Measurements from ENCODE around the gene ARL8B. TPM values are rescaled to one million over a fixed set of nuclear protein-coding genes. Genes with fewer than 3 reads are reported as not detected.

ARL8B gene
- total and polyA plus RNA-seq, 7 donors = 28.2 to 55.9 (median 47.2) TPM

DNA sequence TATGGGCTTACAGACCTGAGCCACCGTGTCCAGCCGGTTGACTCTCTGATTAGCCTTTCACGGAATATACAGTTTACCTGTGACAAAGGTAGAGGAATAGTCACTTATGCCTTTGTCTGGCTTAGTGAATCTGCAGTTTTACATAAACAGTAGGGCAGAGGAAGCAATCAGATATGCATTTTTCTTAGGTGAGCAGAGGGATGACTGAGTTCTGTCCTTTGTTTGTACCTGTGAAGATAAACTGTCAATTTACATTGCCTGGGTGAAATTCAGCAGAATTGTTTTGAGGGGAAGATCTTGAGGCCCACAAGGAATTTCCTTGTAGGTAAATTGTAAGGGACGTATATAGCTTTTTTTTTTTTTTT is 76.2 kb downstream of the ARL8B start:
- Histone ChIP-seq H3K27ac (peak overlapping the region in 1 of 4 donors; percentile 38), H3K9me3 (no peaks in the 10 kb centered on the region), H3K4me1 (peaks cover 0 to 18% (median 14%) of the 10 kb centered on the region in 4 donors), H3K4me3 (no peak overlapping the region), H3K36me3 (peaks cover 0 to 38% (median 15%) of the 10 kb centered on the region in 4 donors), H3K27me3 (no peaks in the 10 kb centered on the region)
- TF ChIP-seq, protein P1, sequence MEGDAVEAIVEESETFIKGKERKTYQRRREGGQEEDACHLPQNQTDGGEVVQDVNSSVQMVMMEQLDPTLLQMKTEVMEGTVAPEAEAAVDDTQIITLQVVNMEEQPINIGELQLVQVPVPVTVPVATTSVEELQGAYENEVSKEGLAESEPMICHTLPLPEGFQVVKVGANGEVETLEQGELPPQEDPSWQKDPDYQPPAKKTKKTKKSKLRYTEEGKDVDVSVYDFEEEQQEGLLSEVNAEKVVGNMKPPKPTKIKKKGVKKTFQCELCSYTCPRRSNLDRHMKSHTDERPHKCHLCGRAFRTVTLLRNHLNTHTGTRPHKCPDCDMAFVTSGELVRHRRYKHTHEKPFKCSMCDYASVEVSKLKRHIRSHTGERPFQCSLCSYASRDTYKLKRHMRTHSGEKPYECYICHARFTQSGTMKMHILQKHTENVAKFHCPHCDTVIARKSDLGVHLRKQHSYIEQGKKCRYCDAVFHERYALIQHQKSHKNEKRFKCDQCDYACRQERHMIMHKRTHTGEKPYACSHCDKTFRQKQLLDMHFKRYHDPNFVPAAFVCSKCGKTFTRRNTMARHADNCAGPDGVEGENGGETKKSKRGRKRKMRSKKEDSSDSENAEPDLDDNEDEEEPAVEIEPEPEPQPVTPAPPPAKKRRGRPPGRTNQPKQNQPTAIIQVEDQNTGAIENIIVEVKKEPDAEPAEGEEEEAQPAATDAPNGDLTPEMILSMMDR (IDR thresholded peaks at IDR 0.05) = no peak
- TF ChIP-seq EP300 (IDR thresholded peaks at IDR 0.05) = no peak
- TF ChIP-seq POLR2AphosphoS5 (IDR thresholded peaks at IDR 0.05) = no peak
- TF ChIP-seq POLR2A (IDR thresholded peaks at IDR 0.05) = no peak
- intact Hi-C loops (cut with DNase I) = loop anchor here (10.0 kb wide), 1 partner anchor 903 kb away; no protein-coding TSS in a partner anchor
- 88 to 95% methylated on average over 4 of the region's 4 CpGs for WGBS, 2 donors
- DNase-seq = no peak

DNA sequence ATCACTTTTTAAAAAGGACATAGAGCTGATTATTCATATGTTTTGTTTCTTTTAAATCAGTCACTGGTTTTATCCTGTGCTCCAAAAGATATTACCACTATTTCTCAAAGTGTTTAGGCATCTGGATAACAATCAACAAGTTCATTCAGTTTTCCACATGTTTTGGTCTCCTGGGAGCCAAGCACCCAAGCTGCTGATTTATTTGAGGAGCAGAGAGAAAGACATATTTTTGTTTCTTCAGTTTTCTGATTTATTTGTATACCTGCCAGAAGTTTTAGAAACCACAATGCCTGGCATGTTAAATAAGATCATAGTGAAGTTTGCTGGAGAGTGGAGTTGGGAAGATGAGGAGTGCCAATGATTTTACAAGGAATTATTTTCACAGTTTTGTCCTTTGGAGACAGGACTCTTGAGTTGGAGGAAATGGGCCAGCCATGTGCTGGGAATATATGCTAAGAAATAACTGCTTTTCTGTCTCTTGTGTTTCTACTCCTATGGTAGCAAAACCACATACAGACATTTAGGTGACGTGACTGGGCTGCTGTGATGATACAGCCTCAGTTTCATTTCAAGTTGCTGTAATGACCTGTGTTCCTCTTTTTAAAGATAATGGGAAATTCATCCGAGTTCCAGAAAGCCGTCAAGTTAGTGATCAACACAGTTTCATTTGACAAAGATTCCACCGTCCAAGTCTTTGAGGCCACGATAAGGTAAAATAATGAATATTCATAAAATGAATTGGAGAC is 77.1 kb downstream of the ARL8B start:
- Histone ChIP-seq H3K27ac (no peak overlapping the region), H3K4me3 (no peak overlapping the region), H3K27me3 (no peaks in the 10 kb centered on the region), H3K4me1 (peaks cover 0 to 18% (median 13%) of the 10 kb centered on the region in 4 donors), H3K36me3 (peaks cover 0 to 47% (median 21%) of the 10 kb centered on the region in 4 donors), H3K9me3 (no peaks in the 10 kb centered on the region)
- DNase-seq = no peak
- 58 to 74% methylated on average over 5 of the region's 5 CpGs for WGBS, 2 donors
- intact Hi-C loops (cut with DNase I) = loop anchor here (10.0 kb wide), 1 partner anchor 904 kb away; no protein-coding TSS in a partner anchor
- TF ChIP-seq, protein P1 (IDR thresholded peaks at IDR 0.05) = no peak

DNA sequence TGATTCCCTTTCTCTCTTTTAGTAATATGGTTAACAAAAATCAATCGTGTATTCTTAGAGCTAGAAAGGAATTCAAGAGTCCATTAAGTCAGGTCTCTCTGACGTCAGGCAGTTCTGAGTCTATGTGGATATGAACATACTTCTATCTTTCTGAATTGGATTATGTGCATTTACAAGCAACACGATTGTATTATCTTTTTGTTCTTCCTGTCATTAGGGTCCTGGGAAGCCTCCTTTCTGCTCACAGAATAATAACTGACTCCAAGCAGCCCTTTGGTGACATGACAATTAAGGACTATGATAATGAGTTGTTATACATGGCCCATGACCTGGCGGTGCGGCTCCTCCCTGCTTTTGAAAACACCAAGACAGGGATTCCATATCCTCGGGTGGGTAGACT is 79.4 kb downstream of the ARL8B start:
- Histone ChIP-seq H3K36me3 (peaks cover 11 to 71% (median 43%) of the 10 kb centered on the region in 4 donors), H3K4me3 (no peak overlapping the region), H3K9me3 (no peaks in the 10 kb centered on the region), H3K4me1 (peaks cover 0 to 18% (median 0%) of the 10 kb centered on the region in 4 donors), H3K27ac (no peak overlapping the region), H3K27me3 (no peaks in the 10 kb centered on the region)
- intact Hi-C loops (cut with DNase I) = no loop called here
- 88 to 91% methylated on average over 6 of the region's 6 CpGs for WGBS, 2 donors
- DNase-seq = no peak
- TF ChIP-seq POLR2A (IDR thresholded peaks at IDR 0.05) (no peak), POLR2AphosphoS5 (IDR thresholded peaks at IDR 0.05) (no peak), EP300 (IDR thresholded peaks at IDR 0.05) (no peak)
- TF ChIP-seq, protein P1 (IDR thresholded peaks at IDR 0.05) = no peak

DNA sequence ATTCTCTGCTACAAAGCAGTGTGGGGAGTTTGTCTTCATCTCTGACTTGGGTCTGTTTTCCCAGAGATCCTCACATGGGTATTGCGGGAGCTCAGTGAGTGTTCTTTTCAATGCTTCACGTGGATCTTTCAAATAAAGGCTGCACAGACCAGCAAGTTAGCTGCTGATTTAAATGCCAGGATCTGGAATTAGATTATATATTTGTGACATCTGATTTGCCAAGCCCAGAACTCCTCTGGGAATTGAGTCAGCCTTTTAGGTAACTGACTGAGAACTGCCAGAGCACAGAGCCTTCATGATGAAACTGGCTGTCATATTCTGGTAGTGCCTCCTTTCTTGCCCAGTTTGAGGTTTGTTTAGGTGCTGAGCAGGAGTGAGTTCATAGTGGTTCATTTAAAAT is 80.1 kb downstream of the ARL8B start:
- DNase-seq = no peak
- Histone ChIP-seq H3K27ac (no peak overlapping the region), H3K9me3 (no peaks in the 10 kb centered on the region), H3K4me1 (peaks cover 0 to 15% (median 0%) of the 10 kb centered on the region in 4 donors), H3K27me3 (no peaks in the 10 kb centered on the region), H3K4me3 (no peak overlapping the region), H3K36me3 (peaks cover 16 to 77% (median 48%) of the 10 kb centered on the region in 4 donors)
- no peak for TF ChIP-seq EP300 (IDR thresholded peaks at IDR 0.05)
- no peak for TF ChIP-seq POLR2AphosphoS5 (IDR thresholded peaks at IDR 0.05)
- TF ChIP-seq, protein P1 (IDR thresholded peaks at IDR 0.05) = no peak
- no peak for TF ChIP-seq POLR2A (IDR thresholded peaks at IDR 0.05)
- WGBS, 2 donors = 94 to 96% methylated on average over 2 of the region's 2 CpGs
- intact Hi-C loops (cut with DNase I) = no loop called here
